GM18505 (cell line): Measurements from ENCODE around the gene BGN.

Experiments
- ATAC-seq: cut with Tn5 transposase; IDR thresholded peaks from one replicate; pipeline ENCODE4 v1.9.1; 2021; ENCODE audit not compliant: unreplicated experiment
- POLR2A ChIP-seq: IDR thresholded peaks from 4 replicates; pipeline ENCODE4 v1.6.1; 2011; ENCODE audit warnings: borderline replicate concordance; ENCODE audit not compliant: insufficient read depth, insufficient read length; ENCODE audit errors: extremely low read depth

BGN gene

GRCh38 chrX:153515435-153515834 is 20.7 kb downstream of the BGN start:
- no peak for TF ChIP-seq POLR2A
- no peak for ATAC-seq

DNA sequence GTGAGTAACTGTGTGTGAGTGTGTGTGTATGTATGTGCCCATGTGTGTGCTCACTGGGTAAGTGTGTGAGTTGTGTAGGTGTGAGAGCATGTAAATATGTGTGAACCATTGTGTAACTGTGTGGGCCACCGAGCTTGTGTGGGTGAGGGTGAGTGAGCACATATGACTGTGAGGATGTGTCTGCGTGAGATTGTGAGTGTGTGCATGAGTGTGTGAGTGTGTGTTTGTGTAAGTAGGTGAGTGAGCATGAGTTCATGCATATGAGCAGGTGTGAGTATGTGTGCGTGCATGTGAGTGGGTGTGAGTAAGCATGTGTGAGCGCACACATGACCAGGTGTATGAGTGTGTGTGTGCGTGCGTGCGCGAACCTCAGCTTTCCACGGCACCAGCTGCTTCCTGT is 21.3 kb downstream of the BGN start:
- no peak for ATAC-seq
- no peak for TF ChIP-seq POLR2A

- ATAC-seq = no peak
- no peak for TF ChIP-seq POLR2A
Measured at GRCh38 chrX:153517423-153517822, 22.6 kb downstream of the BGN start, which contains the start of gene ATP2B3. Gene ATP2B3 (plus strand): TSS chrX:153517642. CDS start chrX:153536248, 18,606 bp downstream.

DNA sequence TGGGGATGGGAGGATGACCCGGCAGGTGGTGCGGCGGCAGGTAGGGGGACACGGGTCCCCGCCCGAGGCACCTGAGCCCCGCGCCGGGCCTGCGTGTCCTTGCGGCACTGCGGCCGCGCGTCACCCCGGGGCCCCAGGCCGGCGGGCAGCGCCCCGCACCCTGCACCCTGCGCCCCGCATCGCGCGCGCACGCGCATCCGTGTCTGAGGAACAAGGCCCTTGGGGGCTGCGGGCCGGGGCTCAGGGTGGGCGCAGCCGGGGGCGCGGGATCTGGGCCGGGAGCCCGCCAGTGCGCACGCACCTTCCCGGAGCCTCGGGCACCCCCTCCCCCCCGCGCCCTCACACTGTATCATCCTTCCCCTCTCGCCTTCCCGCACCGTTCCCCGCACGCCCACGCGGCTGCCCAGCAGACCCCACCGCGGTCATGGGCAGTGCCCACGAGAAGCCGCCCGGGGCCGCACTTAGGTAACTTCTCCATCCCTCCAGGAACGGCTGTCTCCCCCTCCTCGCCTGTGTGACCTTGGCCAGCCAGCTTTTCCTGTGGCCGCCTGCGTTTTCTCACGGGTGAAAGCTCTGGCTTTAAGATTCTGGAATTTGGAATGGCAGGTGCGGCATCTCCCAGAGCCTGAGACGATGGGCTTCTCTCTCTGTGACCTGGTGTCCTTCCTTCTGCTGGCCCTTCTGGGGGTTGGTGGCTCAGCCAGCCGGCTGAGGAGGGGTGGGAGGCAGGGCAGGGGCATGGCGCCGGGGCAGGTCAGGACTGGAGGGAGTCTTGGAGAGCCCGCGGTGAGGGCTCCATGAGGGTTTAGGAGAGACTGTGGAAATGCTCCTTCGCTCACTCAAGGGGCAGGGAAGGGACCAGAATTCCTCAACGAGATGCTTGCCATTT is 23.4 kb downstream of the BGN start:
- ATAC-seq = no peak
- no peak for TF ChIP-seq POLR2A

DNA sequence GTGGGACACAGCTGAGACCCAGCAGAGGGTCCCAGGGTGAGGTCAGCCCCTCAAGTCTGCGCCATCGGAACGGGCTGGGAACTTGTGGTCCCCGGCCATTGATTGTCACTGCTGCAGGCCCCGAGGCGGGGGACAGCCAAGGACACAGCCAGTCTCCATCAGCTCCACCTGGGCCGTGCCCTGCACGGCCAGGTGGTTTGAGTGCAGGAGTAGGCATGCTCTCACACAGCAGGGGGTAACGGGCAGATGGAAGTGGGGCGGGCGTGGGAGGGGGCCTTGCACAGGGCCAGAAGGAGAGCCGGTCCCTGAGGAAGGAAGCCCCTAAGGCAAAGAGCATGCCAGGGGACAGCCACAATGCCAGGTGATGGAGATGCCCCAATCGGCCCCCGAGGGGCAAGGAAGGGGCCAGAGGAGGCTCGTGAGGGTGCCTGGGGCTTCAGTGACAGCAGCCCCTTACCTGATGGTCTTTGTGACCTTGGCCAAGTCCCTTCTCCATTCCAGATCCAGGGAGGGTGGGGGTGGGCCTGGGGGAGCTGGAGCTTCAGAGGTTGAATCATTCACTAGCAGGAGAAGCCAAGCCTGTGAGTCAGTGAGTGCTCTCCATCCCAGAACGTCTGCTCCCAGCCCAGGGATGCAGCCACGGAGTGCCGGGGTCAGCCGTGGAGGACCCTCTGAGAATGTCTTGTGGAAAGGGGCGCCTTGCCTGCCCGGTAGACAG is 24.9 kb downstream of the BGN start:
- TF ChIP-seq POLR2A = no peak

GRCh38 chrX:153520287-153520917 is 25.6 kb downstream of the BGN start:
- TF ChIP-seq POLR2A = no peak
- no peak for ATAC-seq

More for the DNA sequence above, 24.9 kb downstream of the BGN start:
- no peak for ATAC-seq

DNA sequence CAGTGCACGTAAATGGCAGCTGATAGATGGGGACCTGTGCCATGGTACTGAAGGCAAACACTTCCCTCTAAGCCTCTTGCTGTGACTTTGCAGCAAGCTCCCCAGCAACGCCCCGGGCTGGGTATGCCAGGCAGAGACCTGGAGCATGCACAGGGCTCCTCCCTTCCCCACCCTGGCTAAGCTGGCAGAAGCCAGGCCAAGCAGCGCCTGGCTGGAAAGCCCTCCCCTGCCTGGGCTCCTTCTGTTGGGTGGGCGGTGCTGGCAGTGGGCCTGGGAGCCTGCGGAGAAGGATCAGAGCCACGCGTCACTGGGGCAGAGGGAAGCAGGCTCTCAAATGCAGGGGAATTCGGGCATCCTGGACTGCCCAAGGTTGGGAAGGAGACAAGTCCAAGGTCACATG is 26.3 kb downstream of the BGN start:
- ATAC-seq = no peak
- no peak for TF ChIP-seq POLR2A

GRCh38 chrX:153522259-153522658 is 27.5 kb downstream of the BGN start:
- no peak for TF ChIP-seq POLR2A
- ATAC-seq = no peak

DNA sequence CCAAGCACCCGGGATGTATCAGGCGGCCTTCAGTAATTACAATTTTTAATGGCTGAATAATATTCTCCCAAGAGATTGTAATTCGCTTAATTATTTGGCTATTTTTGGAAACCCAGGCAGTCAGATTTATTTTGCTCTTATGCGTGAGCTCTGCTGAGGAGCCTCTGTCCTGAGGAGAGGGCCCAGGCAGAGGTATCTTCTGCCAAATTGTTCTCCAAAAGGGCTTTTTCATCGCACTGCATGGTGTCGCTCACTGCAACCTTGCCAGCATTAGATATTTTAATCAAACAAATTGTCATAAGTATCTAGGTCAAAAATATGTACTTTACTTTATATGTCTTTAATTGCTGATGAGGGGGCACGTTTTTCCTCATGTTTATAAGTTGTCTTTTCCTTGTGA is 28.5 kb downstream of the BGN start:
- TF ChIP-seq POLR2A = no peak
- no peak for ATAC-seq

- no peak for ATAC-seq
- no peak for TF ChIP-seq POLR2A
Measured at GRCh38 chrX:153524234-153524633, 29.5 kb downstream of the BGN start.

GRCh38 chrX:153525451-153525850 is 30.7 kb downstream of the BGN start:
- TF ChIP-seq POLR2A = no peak
- ATAC-seq = no peak

DNA sequence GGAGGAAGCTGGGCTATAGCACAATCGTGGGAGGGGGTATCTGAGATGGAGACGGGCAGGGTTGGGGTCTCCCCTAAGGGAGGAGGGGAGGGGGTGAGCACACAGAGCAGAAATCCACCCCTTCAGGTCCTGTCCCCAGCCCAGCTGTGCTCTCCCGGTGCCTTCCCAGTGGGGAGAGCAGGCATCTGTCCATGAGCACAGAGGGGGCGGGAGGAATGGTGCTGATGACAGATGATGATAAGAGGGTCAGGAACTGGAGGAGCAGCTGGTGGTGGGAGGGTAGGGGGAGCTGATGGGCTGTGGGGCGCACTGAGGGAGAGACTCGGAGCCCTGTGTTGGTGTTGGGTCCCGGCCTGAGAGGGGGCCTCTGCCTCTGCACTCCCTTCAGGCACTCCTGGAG is 31.3 kb downstream of the BGN start:
- ATAC-seq = no peak
- TF ChIP-seq POLR2A = no peak

- no peak for ATAC-seq
- TF ChIP-seq POLR2A = no peak
Measured at GRCh38 chrX:153526801-153527200, 32.0 kb downstream of the BGN start.
